GM18519 (cell line): ENCODE results near the gene SMIM36.
"Not testable (repeated sequence)": the region's sequence is repeated elsewhere in the genome, so short reads cannot be mapped to it uniquely, and the experiment has no call there.

Source experiments
- ATAC-seq: cut with Tn5 transposase; IDR thresholded peaks from one replicate; pipeline ENCODE4 v1.9.1; 2021; ENCODE audit warnings: mild to moderate bottlenecking, moderate library complexity; ENCODE audit not compliant: unreplicated experiment, low FRiP score

SMIM36 gene

GRCh38 chr17:55418369-55419268 lies 92.6 kb downstream of the SMIM36 start:
- ATAC-seq = no peak

DNA sequence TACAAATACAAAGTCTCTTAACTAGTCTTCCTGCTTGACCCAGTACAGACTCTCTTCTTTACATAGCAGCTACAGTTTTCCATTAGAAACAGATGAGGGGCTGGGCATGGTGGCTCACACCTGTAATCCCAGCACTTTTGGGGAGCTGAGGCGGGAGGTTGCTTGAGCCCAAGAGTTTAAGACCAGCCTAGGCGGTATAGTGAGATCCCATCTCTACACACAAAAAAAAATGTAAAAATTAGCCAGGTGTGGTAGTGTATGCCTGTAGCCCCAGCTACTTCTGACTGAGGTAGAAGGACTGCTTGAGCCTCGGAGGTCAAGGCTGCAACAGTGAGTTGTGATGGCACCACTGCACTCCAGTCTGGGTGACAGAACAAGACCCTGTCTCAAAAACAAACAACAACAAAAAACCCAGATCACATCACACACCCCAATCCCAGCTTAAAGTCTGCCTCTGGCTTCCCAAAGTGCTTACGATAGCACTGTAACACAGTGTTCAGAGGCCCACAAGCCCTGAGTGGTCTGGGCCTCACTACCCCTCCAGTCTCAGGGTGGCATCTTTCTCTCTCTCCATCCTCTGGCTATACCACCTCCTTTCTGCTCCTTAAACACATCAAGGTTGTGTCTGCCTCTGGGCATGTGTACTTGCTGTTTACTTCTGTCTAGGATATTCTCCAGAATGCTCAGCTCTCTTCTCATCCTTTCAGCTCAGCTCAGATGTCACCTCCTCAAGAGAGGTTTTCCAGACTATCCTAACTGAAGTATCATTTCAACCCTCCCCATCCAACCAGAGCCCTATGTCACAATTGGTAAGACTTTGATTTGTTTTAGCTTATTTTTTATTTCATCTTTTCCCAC lies 93.6 kb downstream of the SMIM36 start:
- no peak for ATAC-seq

GRCh38 chr17:55416470-55417052 lies 94.7 kb downstream of the SMIM36 start:
- no peak for ATAC-seq

DNA sequence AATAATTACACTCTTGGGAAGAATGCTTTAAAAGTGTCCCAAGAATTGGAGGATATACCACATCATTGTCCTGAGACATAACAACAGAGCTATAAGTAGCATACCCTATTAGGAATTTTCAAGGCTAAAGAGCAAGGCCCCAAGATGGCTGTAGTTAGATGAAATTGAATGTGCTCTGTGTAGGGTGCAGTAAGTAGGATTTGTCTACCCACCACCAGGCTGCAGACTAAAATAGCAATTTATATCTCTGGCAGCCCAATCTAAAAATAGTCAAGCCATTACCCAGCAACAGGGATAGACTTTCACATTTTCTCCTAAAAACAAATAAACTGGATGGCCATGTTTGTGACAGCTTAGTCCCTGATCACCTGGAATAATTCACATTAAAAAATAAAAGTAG lies 95.3 kb downstream of the SMIM36 start:
- no peak for ATAC-seq

- ATAC-seq = no peak
Measured at GRCh38 chr17:55414983-55415382, 96.3 kb downstream of the SMIM36 start.

GRCh38 chr17:55413825-55414489 lies 97.3 kb downstream of the SMIM36 start:
- no peak for ATAC-seq

- ATAC-seq = no peak
Measured at GRCh38 chr17:55411463-55411855, 99.8 kb downstream of the SMIM36 start.

DNA sequence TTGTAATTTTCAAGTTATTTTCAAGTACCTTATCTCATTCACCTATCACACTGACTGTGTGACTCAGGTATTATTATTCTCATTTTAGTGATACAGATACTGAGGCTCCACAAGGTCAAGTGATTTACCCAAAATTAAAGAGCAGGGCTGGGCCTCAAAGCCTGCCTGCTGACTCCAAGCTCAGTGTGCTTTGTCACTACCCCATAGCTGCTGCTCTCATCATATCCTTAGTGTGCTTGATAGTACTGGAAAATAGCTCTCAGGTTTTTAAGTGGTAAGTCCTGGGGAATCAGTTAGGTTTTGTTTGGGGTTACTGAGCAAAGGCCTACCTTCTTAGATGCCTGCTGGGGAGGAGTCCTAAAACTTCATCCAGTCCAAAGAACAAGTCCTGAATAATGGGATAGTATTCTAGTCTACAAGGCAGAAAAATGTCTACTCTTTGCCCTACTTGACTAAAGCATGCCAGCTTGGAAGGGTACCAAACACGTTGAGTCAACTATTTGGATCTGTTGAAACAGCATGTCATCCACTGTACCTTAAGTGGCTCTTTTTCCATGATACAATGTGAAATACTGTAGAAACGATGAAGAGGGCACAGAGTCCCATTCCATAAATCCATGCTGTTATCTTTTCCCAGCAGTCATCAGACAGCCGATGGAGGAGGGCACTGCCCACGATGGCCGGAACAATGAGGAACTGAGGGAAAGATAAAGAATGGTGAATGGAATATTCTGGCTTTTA lies 100.4 kb downstream of the SMIM36 start:
- ATAC-seq = no peak

GRCh38 chr17:55409030-55409800 lies 102.0 kb downstream of the SMIM36 start:
- no peak for ATAC-seq

GRCh38 chr17:55407641-55408566 lies 103.3 kb downstream of the SMIM36 start:
- no peak for ATAC-seq

DNA sequence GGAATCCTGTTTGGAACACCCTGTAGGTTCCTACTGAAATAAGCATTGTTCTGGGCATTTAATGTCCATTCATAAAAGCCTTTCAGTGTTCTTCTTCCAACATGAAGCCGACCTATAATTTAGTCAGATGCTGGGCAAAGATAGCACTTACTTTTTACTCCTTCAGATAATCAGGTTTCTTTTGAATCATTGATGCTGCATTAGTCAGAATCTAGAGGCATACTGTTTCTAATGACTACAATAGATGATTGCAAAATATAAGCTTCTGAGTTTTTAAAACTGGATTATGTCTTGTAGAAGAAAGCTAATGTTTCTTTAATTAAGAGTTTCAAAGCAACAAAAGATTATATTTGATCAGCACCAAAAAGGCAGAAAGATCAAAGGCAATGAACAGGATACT lies 105.7 kb downstream of the SMIM36 start:
- no peak for ATAC-seq

DNA sequence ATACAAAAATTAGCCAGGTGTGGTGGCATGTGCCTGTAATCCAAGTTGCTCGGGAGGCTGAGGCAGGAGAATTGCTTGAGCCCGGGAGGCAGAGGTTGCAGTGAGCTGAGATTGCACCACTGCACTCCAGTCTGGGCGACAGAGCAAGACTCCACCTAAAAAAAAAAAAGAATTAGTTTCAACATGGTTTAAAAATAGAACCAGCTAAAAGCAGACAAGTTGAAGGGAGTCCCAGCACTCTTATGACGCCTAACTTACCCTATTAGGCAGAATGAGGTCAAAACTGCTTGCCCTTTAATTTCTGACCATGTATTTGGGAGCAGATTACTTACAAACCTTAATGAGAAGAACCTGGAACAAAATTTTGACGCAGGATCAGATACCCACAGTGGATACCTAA lies 107.1 kb downstream of the SMIM36 start:
- ATAC-seq = not testable (repeated sequence)

DNA sequence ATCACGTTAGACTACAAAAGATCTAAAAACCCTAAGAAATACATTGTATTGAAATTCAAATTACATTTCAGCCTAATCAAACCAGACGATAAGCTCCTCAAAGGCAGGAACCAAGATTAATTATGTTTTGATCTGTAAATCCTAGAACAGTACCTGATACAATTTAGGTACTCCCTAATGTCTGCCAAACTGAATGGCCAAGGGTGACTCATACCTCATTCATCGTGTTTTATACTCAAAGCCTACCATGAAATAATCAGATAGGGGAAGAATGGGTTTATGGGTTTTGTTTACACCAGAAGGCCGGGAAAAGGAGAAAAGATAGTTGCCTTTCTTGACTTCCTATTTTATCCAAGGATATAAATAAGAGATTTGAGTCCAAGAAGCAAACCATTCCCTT lies 108.9 kb downstream of the SMIM36 start:
- no peak for ATAC-seq
